ENCODE results near the gene MCUB. TPM values are rescaled to one million over a fixed set of nuclear protein-coding genes. Genes with fewer than 3 reads are reported as not detected.
"Not testable (repeated sequence)": the region's sequence is repeated elsewhere in the genome, so short reads cannot be mapped to it uniquely, and the experiment has no call there.

Gene MCUB
- total RNA-seq: 44.9 TPM

- peak; percentile 32 for DNase-seq
These were observed at the start of gene MCUB for GRCh38 chr4:109559983-109560686. Gene MCUB (plus strand): TSS chr4:109560246. CDS start chr4:109560338, 92 bp downstream.

- no peak for DNase-seq
These were observed 49.4 kb upstream of the MCUB start for GRCh38 chr4:109510687-109511086.

GRCh38 chr4:109511414-109511813, 48.6 kb upstream of the MCUB start:
- no peak for DNase-seq

GRCh38 chr4:109513368-109513767, 46.7 kb upstream of the MCUB start:
- not testable (repeated sequence) for DNase-seq

GRCh38 chr4:109532182-109532581, 27.9 kb upstream of the MCUB start:
- no peak for DNase-seq

- DNase-seq: no peak
These were observed 14.6 kb upstream of the MCUB start for GRCh38 chr4:109545401-109545800.

GRCh38 chr4:109547394-109547793, 12.7 kb upstream of the MCUB start:
- no peak for DNase-seq

GRCh38 chr4:109548655-109549054, 11.4 kb upstream of the MCUB start:
- no peak for DNase-seq

- DNase-seq: no peak
These were observed 7.8 kb upstream of the MCUB start for GRCh38 chr4:109552237-109552636.

GRCh38 chr4:109553130-109553529, 6.9 kb upstream of the MCUB start:
- no peak for DNase-seq

- no peak for DNase-seq
These were observed 5.1 kb upstream of the MCUB start for GRCh38 chr4:109554971-109555370.

- no peak for DNase-seq
These were observed 2.6 kb upstream of the MCUB start for GRCh38 chr4:109557433-109557832.

GRCh38 chr4:109558095-109558494, 2.0 kb upstream of the MCUB start:
- DNase-seq: not testable (repeated sequence)

- no peak for DNase-seq
These were observed 442 bp upstream of the MCUB start for GRCh38 chr4:109559625-109559982.

GRCh38 chr4:109560687-109561461, 828 bp downstream of the MCUB start:
- DNase-seq: peak; percentile 15

- no peak for DNase-seq
These were observed 2.6 kb downstream of the MCUB start for GRCh38 chr4:109562457-109563239.

- no peak for DNase-seq
These were observed 11.4 kb downstream of the MCUB start for GRCh38 chr4:109571494-109571893.

- no peak for DNase-seq
These were observed 12.1 kb downstream of the MCUB start for GRCh38 chr4:109572154-109572553.

GRCh38 chr4:109574443-109574850, 14.4 kb downstream of the MCUB start:
- no peak for DNase-seq

GRCh38 chr4:109574931-109575804, 15.1 kb downstream of the MCUB start:
- no peak for DNase-seq

GRCh38 chr4:109576462-109576861, 16.4 kb downstream of the MCUB start:
- no peak for DNase-seq

GRCh38 chr4:109578846-109579245, 18.8 kb downstream of the MCUB start:
- no peak for DNase-seq
